ENCODE measurements around the gene KCNK7.

Gene KCNK7

DNA sequence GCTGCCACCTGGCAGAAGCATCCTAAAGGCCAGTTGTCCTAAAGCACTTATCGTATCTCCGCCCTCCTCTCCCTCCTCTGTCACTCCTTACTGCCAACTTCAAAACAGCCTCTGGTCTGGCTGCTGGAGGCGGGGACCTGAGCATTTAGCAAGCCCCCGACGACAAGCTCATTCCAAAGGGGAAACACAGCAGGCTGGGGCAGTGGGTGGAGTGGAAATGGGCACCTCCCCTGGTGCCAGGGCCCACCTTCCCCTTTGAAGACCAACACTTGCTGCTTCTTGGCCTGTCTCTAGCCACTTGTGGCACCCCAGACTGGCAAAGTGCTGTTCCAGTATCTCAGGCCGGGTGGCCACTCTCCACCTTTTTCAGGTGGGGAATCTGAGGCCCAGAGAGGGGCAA is 14.8 kb upstream of the KCNK7 start:
- DNase-seq, result no peak

DNA sequence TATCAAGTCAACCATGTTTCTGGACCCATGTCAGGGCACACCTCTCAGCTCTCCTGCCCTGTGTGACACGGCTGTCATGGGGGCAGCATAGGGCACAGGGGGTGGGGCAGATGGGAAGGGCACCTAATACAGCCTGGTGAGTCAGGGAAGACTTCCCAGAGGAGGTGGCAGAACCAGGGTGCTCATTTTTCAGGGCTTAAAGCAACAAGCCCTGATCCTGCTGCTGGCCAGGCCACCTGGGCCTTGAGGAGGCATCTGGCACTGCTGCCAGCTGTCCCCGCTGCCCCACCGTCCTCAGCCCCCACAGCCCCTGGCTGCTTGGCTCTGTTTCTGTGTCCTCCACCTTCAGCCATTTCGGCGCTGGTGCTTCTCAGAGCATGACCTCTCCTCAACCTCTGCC is 14.1 kb upstream of the KCNK7 start:
- DNase-seq, result no peak

DNA sequence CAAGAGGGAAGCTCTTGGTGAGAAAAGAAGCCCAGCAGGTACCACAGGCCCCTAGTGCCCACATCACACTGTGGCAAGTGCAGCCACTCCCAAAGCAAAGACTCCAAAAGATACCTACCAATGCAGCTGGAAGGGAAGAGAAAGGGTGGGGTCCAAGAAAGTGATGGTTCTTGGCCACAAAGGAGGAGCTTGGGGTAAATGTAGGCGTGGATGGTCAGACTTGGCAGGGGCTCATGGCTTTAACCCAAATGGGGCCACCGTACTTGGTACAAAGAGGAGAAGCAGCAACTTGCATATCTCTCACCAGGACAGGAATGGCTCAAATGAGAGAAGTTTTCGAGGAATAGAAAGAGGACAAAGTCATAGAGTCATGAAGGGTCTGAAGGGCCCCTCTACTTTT is 13.6 kb upstream of the KCNK7 start:
- DNase-seq, result no peak

DNA sequence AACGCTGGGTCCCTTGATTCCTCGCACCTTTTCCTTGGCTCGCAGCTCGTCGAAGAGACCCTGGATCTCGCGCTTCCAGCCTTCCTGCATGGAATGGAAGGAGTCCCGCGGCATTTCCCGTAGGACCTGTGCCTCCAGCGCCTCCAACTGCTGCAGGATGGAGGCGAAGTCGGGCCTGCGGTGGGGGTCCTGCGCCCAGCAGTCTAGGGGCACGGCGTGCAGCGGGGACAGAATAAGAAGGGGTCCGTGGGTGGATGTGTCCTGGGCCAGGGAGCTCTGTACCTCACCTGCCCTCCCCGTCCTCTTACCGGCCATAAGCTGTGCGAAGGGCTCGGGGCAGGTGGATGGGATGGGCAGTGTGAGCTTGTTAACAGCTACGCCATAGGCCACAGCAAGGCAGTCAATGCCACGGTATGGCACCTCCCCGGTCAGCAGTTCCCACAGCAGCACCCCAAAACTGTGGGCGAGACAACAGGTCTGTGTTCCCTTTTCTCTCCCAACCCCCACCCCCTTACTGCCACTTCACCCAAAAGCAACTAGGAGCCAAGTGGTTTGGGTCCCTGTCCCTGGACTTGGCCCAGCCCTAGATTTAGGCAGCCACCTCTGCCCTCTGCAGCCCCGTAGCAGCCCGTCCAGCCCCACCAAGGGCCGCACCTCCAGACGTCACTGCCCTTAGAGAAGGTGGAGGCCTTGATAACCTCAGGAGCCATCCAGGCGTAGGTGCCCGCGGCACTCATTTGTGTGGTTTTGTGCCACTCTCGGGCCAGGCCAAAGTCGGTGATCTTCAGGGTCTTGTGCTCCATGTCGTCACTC is 12.2 kb upstream of the KCNK7 start:
- DNase-seq, result no peak

DNA sequence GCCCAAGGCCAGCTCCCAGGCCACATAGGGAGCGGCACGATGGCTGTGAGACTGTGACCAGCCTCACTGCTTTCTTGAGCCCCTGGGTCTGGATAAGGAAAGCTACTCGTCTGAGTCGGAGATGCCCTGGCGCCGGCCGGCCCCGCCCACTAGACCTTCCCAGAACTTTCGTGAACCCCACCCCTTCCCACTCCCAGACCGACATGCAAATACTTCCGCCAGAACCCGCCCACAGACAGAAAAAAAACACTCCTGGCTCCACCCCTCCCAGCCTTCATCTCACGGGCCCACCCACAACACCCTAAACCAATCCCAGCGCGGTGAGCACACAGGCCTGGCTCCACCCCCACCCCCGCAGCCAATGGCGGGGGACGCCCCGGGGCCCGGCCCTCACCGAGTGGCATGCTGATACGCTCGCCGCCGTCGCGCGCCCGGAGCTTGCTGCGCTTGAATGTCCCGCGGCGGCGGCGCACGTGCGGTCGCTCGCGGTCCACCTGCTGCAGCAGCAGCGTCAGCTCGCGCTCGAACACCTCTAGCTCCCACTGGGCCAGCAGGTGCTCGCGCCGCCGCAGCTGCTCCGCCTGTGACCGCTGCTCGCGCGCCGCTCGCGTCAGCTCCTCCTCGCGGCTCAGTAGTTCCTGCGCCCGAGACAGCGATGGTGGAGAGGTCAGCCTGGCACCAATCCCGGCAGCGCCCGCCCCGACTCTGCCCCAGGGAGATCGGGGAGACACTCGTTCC is 11.4 kb upstream of the KCNK7 start:
- DNase-seq, result peak; percentile 76 to 84

DNA sequence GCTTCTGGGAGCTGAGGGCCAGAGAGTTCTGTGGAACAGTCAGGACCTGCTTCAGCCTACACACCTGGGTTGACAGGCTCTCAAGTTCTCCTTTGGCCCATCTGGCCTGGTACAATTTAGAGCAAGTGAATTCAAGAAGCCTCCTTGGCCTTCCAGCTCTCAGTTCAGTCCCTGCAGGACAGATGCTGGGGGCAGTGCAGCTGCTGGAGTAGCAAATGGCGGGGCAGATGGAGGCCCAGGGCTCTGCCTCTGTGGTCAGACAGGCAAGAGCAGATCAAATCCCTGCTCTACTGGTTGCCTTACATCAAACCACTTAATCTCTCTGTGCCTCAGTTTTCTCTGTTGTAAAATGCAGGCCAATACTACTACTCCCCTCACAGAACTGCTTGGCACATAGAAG is 8.7 kb upstream of the KCNK7 start:
- no peak for DNase-seq

DNA sequence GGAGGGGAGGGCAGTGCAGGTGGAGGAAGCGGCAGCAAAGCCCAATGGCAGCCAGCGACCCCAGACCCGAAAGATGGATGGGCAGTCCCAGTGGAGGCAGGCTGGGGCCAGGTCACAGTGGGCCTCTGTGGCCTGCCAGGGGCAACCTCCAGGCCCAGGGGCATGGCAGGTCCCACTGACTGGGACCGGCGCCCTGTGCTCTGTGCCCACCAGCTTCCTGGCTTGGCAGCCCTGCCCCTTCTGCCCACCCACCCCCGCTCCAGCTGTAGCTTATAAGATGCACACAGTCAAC is 4.3 kb upstream of the KCNK7 start:
- no peak for DNase-seq

DNA sequence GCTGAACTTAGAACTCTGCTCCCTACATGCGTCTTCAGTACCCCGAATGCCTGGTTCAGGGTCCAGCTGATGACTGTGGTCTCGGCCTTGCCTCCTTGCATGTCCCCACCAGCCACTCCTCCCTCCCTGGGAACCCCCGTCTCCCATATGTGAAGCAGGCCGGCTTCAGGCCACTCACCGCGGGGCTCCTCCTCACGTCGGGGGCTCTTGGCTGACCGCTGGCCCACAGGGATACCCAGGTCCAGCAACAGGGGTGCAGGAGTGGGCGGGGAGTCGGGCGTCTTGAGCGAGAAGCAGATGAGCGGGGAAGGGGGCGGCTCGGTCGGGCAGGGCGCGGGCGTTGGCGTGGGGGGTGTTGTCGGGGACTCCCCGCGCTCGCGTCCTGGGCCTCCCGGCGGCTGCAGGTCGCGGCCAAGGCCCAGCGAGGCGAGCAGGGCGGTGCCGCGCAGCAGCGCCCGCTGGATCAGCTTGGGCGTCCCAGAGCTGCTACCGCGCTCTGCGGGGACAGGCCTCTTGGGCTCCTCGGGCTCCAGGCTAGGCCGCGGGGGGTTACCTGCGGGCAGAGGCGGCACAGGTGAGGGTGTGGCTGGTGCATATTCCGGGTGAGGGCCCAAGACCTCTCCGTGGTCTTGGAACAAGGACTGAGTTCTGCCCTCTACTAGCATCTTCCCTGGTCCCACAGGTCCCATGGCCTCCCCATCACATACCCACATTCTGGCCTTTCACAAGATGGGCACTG is 3.8 kb upstream of the KCNK7 start:
- no peak for DNase-seq

DNA sequence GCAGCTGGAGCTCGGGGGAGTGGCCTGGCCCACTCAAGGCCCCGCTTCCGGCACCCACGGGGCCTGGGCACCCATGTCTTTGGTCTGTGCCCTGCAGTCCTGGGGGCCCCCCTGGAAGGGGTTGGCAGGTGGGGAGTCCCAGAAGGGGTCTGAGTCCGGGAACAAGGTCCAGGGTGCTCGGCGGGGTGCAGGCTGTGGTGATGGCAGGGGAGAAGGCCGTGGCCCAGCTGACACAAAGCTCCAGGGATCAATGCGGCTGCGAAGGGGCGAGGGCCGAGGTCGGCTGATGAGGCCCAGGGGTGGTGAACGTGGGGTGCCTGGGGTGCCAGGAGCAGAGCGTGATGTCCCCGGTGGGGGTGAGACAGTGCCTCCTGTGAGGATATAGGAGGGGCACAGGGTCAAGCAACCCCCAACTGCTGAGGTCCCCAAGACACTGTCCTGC is 2.7 kb upstream of the KCNK7 start:
- DNase-seq, result no peak

DNA sequence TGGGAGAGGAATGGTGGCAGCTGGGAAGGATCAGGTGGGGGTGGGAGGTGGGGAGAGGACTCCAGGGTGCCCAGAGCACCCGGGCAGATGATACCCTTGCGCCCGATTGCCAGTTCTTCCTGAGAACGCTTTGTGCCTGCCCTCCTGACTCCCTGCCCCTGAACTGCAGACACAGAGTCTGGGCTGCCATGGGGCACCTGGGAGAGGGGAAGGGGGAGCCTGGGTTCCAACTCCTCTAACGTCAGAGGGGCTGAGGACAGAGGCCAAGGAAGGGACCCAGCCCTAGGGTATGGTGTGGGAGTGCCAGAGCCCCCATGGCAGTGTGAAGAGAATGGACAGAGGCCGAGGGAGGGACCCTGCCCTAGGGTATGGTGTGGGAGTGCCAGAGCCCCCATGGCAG is 920 bp upstream of the KCNK7 start:
- DNase-seq, result no peak

DNA sequence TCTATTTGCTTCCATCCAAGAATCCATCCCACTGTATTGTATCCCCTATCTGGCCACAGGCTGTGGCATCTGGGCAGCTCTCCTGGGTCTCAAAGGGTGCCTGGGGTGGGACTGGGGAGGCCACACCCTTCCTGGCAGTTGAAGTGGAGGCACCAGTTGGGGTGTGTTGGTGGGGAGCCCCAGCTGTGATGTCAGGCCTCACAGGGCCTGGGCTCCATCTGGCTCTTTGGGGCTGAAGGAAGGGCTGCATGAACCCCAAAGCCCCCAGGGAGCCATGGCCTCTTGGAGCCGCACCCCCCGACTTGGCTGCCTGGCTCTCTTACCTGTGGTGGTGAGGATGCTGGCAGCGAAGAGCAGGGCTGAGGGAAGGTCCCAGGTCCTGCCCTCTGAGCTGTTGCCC is 469 bp downstream of the KCNK7 start:
- no peak for DNase-seq

DNA sequence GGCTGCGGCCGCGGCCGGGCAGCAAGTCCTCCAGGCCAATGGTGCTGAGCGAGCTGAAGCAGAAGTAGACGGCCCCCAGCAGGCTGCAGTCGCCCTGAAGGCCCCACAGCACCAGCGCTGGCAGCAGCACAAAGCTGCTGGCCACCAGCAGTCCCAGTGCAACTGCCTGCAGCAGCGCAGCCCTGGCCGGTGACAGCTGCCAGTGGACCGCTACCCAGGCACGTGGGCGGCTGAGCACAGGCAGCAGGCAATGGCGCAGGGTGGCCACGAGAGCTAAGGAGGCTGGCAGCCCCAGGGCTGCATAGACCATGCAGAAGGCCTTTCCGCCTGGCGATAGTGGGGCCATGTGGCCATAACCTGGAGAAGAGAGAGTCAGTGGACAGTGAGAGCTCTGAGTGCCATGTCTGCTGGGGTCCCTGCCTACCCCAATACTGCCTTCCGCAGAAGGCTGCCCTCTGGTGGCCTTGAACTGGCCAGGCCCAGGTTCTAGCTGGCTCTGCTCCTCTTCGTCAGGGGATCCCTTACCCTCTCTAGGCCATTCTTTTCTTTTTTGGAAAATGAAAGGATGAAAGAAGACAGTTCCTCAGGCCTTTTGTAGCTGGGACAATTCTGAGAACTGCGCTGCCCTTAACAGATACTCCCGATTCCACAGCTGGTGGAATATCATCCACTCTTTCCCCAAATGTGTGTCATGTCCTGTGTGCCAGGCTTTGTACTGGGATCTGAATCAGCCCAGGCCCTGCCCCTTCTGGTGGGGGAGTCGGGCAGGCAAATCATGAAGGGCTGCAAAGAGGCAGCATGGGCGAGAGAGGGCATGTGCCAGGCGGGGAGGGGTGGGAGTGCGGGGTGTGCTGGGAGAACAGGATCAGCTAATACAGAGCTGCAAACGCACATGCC is 1.8 kb downstream of the KCNK7 start:
- DNase-seq, result peak in 1 of 2 experiments; percentile 57

DNA sequence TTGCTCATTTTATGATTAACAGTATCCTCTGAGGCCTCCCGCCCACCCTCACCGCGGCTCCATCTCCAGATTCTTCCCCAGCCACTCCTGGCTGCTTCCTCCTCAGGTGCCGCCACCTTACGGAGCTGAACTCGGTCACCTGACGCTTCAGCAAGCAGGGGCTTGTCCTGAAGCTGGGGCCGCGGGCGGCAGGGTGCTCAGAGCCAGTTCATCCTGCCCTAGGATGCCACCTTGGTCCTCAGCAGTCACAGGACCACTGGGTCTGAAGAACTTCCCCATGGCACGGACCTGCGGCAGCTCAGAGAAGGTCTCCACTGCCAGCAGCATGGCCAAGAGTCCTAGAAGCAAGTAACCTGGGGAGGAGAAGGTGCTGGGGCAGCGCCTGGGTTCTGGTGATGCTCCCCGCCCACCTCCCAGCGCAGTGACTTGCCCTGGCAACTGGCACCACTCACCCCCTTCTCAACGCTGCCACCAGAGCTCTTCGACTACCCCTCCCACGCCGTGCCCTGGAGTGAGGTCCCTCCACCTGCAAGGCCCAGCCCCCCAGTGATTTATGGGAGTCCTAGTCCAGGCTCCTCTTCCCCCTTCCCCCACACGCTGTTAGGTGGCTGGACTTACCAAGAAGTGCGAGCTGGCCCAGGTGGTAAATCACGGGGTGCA is 2.6 kb downstream of the KCNK7 start:
- no peak for DNase-seq

DNA sequence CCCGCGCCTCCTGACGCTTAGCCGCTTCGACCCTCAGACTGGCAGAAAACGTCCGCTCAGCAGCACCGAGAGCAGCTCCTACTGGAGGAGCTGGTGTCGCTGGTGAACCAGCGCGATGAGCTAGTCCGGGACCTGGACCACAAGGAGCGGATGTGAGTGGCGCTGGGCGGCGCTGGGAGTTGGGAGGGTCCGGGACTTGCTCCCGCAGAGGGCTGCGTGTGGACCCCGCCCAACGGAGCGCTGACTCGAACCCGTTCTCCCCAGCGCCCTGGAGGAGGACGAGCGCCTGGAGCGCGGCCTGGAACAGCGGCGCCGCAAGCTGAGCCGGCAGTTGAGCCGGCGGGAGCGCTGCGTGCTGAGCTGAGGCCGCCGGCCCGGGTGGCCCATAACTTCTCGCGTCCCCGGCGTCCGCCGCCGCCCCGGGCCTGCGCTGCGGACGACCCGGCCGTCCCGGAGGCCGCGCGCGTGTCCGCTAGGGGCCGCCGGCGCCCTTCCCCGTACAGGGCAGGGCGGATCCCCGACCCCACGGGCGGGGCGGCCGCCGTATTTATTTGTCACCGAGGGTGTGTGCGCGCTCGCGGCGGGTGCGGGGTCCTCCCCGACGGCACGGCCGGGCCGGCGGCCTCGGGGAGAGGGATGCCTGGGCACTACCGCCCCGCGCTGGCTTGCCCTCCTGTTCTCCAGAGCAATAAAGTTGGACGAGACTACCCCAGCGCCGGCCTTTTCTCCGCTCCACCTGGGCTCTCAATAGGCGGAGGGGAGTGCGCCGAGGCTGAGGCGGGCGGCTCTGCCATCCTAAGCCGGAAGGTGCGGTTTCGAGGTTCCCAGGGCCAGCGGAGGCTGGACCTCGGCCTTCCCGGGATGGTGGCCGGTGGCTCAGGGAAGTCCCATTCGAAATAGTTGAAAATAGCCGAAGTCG is 3.4 kb downstream of the KCNK7 start:
- DNase-seq, result no peak

DNA sequence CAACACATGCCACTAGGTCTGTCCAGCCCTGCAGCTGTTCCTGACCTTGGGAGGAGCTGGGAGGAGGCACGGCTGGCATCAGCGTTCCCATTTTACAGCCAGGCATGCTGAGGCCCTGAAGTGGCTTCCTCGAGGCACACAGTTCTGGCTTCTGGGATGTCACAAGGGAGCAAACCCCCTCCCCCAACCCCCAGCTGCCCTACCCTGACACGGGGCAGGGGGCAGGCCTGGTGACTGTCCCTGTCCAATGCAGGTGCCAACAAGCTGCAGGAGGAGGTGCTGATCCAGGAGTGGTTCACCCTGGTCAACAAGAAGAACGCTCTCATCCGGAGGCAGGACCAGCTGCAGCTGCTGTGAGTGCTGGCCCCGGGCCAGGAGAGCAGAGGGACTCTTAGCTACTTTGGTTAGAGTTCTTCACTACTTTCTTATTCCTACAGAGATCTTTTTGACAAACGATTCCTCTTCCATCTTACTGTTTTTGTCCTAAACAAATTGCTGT is 5.3 kb downstream of the KCNK7 start:
- peak; percentile 71 to 80 for DNase-seq

DNA sequence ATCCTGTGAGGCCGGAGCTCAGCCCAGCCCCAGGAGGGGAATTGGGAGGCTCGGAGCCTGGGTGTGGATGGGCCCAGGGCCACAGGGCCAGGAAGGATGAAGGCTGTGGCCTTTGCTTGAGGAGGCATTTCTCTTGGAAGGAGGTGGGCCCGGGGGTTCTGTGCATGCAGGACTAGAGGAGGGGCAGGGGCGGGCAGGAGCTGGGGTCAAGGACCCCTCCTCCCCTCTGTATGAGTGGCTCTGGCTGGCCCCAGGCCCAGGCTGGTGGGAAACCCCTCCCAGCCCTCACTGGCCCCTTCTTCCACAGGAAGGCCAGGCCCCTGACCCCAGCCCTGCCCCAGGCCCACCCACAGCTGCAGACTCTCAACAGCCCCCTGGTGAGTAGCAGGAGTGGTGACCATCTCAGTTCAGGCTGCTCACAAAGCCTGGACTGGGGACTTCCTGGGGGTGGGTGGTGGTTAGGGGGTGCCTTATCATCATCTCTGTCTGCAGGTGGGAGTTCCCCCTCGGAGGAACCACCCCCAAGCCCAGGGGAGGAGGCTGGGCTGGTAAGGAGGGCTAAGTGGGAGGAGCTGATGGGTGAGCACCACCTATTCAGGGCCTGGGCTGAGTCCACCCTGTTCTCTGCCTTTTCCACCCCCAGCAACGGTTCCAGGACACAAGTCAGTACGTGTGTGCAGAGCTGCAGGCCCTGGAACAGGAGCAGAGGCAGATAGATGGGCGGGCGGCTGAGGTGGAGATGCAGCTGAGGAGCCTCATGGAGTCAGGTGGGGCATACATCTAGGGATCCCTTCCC is 6.0 kb downstream of the KCNK7 start:
- DNase-seq, result no peak

DNA sequence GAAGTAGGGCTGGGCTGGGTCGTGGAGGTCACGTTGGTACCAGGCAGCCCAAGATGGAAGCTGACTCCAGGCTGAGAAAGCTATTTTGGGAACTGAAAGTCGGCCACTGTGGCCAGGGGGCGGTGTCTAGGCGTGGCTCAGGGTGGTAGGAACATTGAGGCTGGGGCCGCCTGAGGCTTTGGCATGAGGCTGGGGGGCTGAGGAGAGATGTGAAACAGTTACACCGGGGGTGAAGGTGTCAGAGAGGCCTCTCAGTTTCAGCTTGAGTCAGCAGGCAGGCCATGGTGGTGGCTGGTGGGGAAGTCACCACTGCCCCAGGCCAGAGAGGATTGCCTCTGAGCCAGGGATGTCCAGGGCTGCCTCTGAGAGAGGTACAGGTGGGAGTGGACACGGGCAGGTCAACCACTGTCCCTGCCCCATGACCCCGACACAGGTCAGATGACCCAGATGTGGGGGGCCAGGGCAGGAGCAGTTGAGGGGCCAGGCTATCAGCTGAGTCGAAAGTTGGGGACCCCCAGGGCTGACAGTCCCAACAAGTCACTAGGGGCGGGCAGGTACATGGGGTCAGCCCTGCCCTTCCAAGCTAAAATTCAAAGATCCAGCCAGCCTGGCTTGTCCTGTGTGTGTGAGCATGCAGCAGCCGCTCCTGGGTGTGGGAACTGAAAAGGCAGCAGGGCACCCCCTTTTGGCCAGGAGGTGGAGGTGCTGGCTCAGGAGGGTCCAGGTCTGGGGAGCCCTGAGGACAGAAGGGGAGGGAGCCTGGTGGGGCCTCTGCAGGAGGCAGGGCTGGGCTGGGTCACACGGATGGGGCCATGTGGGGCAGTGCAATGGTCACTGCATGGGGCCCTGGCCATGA is 7.2 kb downstream of the KCNK7 start:
- DNase-seq, result peak in 1 of 2 experiments; percentile 38

DNA sequence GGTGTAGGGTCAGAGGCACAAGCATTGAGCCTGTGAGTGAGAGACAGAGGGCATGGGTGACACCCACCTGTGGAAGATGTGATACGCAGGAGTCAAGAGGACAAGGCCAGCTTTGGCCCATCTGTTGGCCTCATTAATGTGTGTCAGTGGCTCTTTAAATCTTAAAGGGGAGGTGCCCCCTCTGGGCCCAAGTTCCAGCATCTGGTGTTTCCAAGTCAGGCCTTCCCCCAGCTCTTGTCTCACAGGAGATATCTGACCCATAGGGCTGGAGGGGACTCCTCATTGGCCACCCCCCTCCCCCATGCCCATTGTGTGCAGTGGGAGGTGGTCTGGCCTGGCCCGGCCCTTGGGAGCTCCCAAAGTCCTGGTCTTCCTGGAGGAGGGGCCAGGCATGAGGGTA is 8.9 kb downstream of the KCNK7 start:
- no peak for DNase-seq

DNA sequence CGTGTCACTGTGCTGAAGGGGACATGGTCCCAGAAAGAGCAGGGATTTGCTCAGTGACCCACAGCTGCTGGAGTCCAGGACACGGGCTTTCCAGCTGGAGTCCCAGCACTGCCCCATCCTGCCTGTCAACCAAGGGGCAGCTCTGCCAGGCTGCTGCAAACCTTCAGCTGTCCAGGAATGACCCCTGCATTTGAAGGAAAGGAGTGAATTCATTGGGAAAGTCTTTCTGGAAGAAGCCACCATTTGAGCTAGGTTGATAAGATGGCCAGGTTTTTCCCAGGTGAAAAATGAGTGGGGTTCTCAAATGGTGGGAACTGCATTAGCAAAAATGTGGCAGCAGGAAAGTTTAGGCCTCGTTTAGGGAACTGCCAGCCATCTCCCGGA is 9.4 kb downstream of the KCNK7 start:
- no peak for DNase-seq

All from SHP77 (cell line).